ENCODE measurements around the gene NF1.

DNA sequence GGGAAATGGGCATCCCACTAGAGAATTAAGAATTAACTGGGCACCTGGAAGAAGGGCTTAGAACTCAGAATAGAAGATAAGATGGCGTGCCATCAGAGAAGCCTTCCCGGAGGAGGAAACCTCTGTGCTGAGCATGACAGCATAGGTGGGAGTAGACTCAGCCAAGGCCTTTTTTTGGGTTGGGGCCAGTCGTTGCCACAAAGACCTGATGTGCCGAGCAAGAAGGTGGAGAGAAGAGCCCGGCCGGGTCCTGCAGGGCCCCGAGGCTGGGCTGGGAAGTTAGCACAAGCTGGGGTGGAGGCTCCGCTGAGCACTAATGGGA lies 295.6 kb downstream of the NF1 start:
- TF ChIP-seq, protein P1, sequence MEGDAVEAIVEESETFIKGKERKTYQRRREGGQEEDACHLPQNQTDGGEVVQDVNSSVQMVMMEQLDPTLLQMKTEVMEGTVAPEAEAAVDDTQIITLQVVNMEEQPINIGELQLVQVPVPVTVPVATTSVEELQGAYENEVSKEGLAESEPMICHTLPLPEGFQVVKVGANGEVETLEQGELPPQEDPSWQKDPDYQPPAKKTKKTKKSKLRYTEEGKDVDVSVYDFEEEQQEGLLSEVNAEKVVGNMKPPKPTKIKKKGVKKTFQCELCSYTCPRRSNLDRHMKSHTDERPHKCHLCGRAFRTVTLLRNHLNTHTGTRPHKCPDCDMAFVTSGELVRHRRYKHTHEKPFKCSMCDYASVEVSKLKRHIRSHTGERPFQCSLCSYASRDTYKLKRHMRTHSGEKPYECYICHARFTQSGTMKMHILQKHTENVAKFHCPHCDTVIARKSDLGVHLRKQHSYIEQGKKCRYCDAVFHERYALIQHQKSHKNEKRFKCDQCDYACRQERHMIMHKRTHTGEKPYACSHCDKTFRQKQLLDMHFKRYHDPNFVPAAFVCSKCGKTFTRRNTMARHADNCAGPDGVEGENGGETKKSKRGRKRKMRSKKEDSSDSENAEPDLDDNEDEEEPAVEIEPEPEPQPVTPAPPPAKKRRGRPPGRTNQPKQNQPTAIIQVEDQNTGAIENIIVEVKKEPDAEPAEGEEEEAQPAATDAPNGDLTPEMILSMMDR (IDR thresholded peaks at IDR 0.05; ENCODE audit: low read depth, low read length), result no peak
- TF ChIP-seq EZH2phosphoT487 (IDR thresholded peaks at IDR 0.05; ENCODE audit: low read depth), result no peak

All from OCI-LY3 (cell line).